ENCODE measurements around the gene DDX39A. TPM values are rescaled to one million over a fixed set of nuclear protein-coding genes. Genes with fewer than 3 reads are reported as not detected.

DDX39A gene
- total and polyA plus RNA-seq, 2 of the 8 experiments (the other 6 are each of a cell fraction or from before 2014, with no cell fraction given) = 139 TPM

DNA sequence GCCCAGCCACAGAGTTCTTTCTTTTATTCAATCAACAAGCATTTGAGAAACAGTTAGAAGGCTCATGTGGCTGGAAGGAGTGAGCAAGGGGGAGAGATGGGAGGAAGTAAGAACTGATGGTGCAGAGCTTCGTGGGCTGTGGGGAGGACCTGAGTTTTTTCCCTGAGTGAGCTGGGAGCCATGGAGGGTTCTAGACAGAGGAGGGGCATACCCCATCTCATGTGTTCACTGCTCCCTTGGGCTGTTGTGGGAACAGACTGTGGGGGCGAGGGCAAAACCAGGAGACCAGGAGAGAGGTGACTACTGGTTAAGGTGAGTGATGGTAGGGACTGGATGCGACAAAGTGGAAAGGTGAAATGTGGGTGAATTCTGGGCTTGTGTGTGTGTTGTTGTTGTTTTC is 11.6 kb upstream of the DDX39A start:
- Histone ChIP-seq H4K91ac (replicated peaks; ENCODE audit: insufficient read length, low read length) (no peak overlapping the region), H2AK5ac (ENCODE audit: low read depth, low read length) (no peak overlapping the region), H3K9ac (replicated peaks in 1 of 4; ENCODE audit: extremely low read depth in 1 of 4, low read depth in 3 of 4, low read length in 3 of 4) (no peak overlapping the region), H4K20me1 (replicated peaks in 1 of 2; ENCODE audit: control insufficient read depth in 1 of 2, insufficient read depth in 2 of 2, low read length in 2 of 2) (peaks cover 4 to 5% of the 10 kb centered on the region in 2 experiments), H3K4me2 (ENCODE audit: insufficient read depth in 1 of 2, low read depth in 2 of 2, low read length in 2 of 2) (no peak overlapping the region), H3K23me2 (ENCODE audit: low read depth, low read length) (no peaks in the 10 kb centered on the region; the same call in 1 of the 2 replicates), H3K4me1 (replicated peaks in 1 of 4; ENCODE audit: control insufficient read depth in 3 of 4, insufficient read depth in 4 of 4, low read length in 3 of 4) (peaks cover 0 to 11% (median 3%) of the 10 kb centered on the region in 4 experiments; a peak in 5 of 7 replicates), H3K9me3 (ENCODE audit: insufficient read depth in 2 of 2, low read depth in 1 of 2, low read length in 1 of 2) (no peaks in the 10 kb centered on the region), H3K56ac (replicated peaks; ENCODE audit: insufficient read length, low read depth, low read length) (no peak overlapping the region), H2AFZ (ENCODE audit: low read length) (no peak overlapping the region), H3K18ac (ENCODE audit: extremely low read depth, low read length) (no peak overlapping the region), H3K14ac (ENCODE audit: insufficient read length) (no peak overlapping the region), H4K8ac (ENCODE audit: extremely low read depth, insufficient read depth, low read length) (no peak overlapping the region), H2BK20ac (ENCODE audit: low read length) (no peak overlapping the region), H3K79me2 (ENCODE audit: control insufficient read depth in 1 of 2, insufficient read depth in 2 of 2, low read length in 2 of 2) (peaks cover 0 to 19% of the 10 kb centered on the region in 2 experiments; a peak in 1 of 4 replicates), H3K4me3 (ENCODE audit: extremely low read depth in 1 of 4, insufficient read depth in 2 of 4, low read depth in 3 of 4, low read length in 4 of 4) (no peak overlapping the region), H2BK120ac (replicated peaks; ENCODE audit: low read depth, low read length) (no peak overlapping the region), H2BK5ac (ENCODE audit: low read depth, low read length) (no peak overlapping the region), H3K4ac (replicated peaks; ENCODE audit: insufficient read length, low read depth, low read length) (no peak overlapping the region), H4K5ac (ENCODE audit: insufficient read length, low read depth, low read length) (no peak overlapping the region), H2BK12ac (ENCODE audit: low read depth, low read length) (no peak overlapping the region), H3K27ac (ENCODE audit: low read depth, low read length) (no peak overlapping the region), H3K27me3 (replicated peaks in 1 of 4; ENCODE audit: control insufficient read depth in 3 of 4, extremely low read depth in 1 of 4, insufficient read depth in 3 of 4, low read length in 3 of 4) (no peaks in the 10 kb centered on the region; a peak in 1 of 7 replicates), H3K23ac (ENCODE audit: insufficient read length) (no peak overlapping the region), H3K36me3 (ENCODE audit: control insufficient read depth in 2 of 4, insufficient read depth in 4 of 4, low read length in 3 of 4) (no peaks in the 10 kb centered on the region; a peak in 1 of 8 replicates), H3K79me1 (ENCODE audit: low read depth, low read length) (peaks cover 7% of the 10 kb centered on the region), H2BK15ac (ENCODE audit: low read length) (no peak overlapping the region)
- CTCF ChIA-PET (ENCODE audit: partially characterized antibody) = interaction anchor here (0.6 to 4.8 kb wide), 12 partner anchors 9 to 232 kb away, joined by 3 to 19 read pairs (median 4); partner anchors contain the start of gene DDX39A
- WGBS, 2 experiments (ENCODE audit: extremely low coverage in 1 of 2, insufficient coverage in 1 of 2, insufficient read length in 1 of 2, insufficient replicate concordance in 2 of 2, low coverage in 1 of 2, low lambda C conversion rate in 2 of 2, missing lambda C conversion rate in 1 of 2) = 90% methylated on average over 3 of the region's 3 CpGs; no CpG with 5 or more reads in 1 of the 2 experiments
- DNase-seq (ENCODE audit: low read depth in 1 of 2, low spot score in 2 of 2) (no peak), FAIRE-seq (no peak)
- POLR2A ChIA-PET (ENCODE audit: partially characterized antibody) = interaction anchor here (3.4 kb wide), 1 partner anchor 11 kb away, joined by 22 read pairs; the partner anchor contains the start of gene DDX39A
- no peak for TF ChIP-seq JUND (IDR thresholded peaks at IDR 0.05; ENCODE audit: low read length)
- no peak for TF ChIP-seq NRF1 (IDR thresholded peaks at IDR 0.05; ENCODE audit: low read depth, low read length)
- no peak for TF ChIP-seq SIN3A (conservative IDR thresholded peaks at IDR 0.05 in 1 of 2, IDR thresholded peaks at IDR 0.05 in 1 of 2; ENCODE audit: low read depth in 1 of 2, low read length in 2 of 2)
- no peak for TF ChIP-seq GABPA (IDR thresholded peaks at IDR 0.05; ENCODE audit: borderline replicate concordance, insufficient read depth, low read length)
- no peak for TF ChIP-seq RNF2 (IDR thresholded peaks at IDR 0.05; ENCODE audit: borderline replicate concordance, low read depth, low read length, missing control alignments, poor library complexity, severe bottlenecking)
- TF ChIP-seq TBP (IDR thresholded peaks at IDR 0.05; ENCODE audit: low read depth, low read length) = no peak
- no peak for TF ChIP-seq SIRT6 (IDR thresholded peaks at IDR 0.05; ENCODE audit: low read length)
- TF ChIP-seq RXRA (IDR thresholded peaks at IDR 0.05; ENCODE audit: insufficient read depth, low read depth, low read length) = no peak
- TF ChIP-seq SAP30 (IDR thresholded peaks at IDR 0.05; ENCODE audit: insufficient read depth, insufficient replicate concordance, low read length) = no peak
- TF ChIP-seq ASH2L (IDR thresholded peaks at IDR 0.05; ENCODE audit: low read length) = no peak
- TF ChIP-seq YY1 (IDR thresholded peaks at IDR 0.05; ENCODE audit: low read depth, low read length) = no peak
- TF ChIP-seq TCF12 (IDR thresholded peaks at IDR 0.05; ENCODE audit: low read depth, low read length) = no peak
- no peak for TF ChIP-seq EP300 (IDR thresholded peaks at IDR 0.05; ENCODE audit: borderline replicate concordance in 1 of 2, low read depth in 2 of 2, low read length in 2 of 2)

Measured in H1 (cell line).